HTR-8/SVneo (cell line): Measurements from ENCODE around the gene C2CD2.
A peak's percentile ranks its signal among the peaks of the same experiment; 100 is the strongest.

Experiments
- DNase-seq: peaks from one replicate; pipeline ENCODE4 v3.0.0; 2011; ENCODE audit warnings: low spot score, mixed read lengths; ENCODE audit not compliant: insufficient read length
- FAIRE-seq: peaks from 2 replicates; lab custom pipeline; 2011; peaks lifted over from hg19 to GRCh38; lab: Jason Lieb, UNC

The C2CD2 gene

GRCh38 chr21:41976611-41977010, 22.8 kb upstream of the C2CD2 start:
- DNase-seq: no peak
- no peak for FAIRE-seq

GRCh38 chr21:41975391-41976272, 21.8 kb upstream of the C2CD2 start:
- DNase-seq (no peak), FAIRE-seq (no peak)

GRCh38 chr21:41974752-41975053, 20.9 kb upstream of the C2CD2 start:
- DNase-seq (no peak), FAIRE-seq (no peak)

- FAIRE-seq (no peak), DNase-seq (no peak)
Measured at GRCh38 chr21:41973861-41974751, 20.3 kb upstream of the C2CD2 start.

- no peak for DNase-seq
- FAIRE-seq: no peak
Measured at GRCh38 chr21:41973427-41973831, 19.6 kb upstream of the C2CD2 start.

- DNase-seq (no peak), FAIRE-seq (no peak)
Measured at GRCh38 chr21:41972511-41973205, 18.8 kb upstream of the C2CD2 start.

- DNase-seq (no peak), FAIRE-seq (no peak)
Measured at GRCh38 chr21:41971891-41972290, 18.1 kb upstream of the C2CD2 start.

GRCh38 chr21:41970751-41971653, 17.2 kb upstream of the C2CD2 start:
- DNase-seq (no peak), FAIRE-seq (no peak)

- DNase-seq (no peak), FAIRE-seq (no peak)
Measured at GRCh38 chr21:41970106-41970391, 16.2 kb upstream of the C2CD2 start.

GRCh38 chr21:41967708-41968107, 13.9 kb upstream of the C2CD2 start:
- no peak for FAIRE-seq

GRCh38 chr21:41966872-41967621, 13.2 kb upstream of the C2CD2 start:
- no peak for FAIRE-seq
- no peak for DNase-seq

More at GRCh38 chr21:41967708-41968107, 13.9 kb upstream of the C2CD2 start:
- DNase-seq: no peak

- DNase-seq (no peak), FAIRE-seq (no peak)
Measured at GRCh38 chr21:41966041-41966833, 12.4 kb upstream of the C2CD2 start.

- no peak for FAIRE-seq
- DNase-seq: no peak
Measured at GRCh38 chr21:41965461-41966013, 11.7 kb upstream of the C2CD2 start.

- no peak for FAIRE-seq
- DNase-seq: no peak
Measured at GRCh38 chr21:41965045-41965444, 11.2 kb upstream of the C2CD2 start.

- FAIRE-seq: no peak
- DNase-seq: no peak
Measured at GRCh38 chr21:41964171-41964570, 10.4 kb upstream of the C2CD2 start.

GRCh38 chr21:41962425-41962966, 8.7 kb upstream of the C2CD2 start:
- DNase-seq: no peak
- FAIRE-seq: no peak

- no peak for DNase-seq
- FAIRE-seq: no peak
Measured at GRCh38 chr21:41961753-41962152, 7.9 kb upstream of the C2CD2 start.

GRCh38 chr21:41961282-41961701, 7.5 kb upstream of the C2CD2 start:
- FAIRE-seq (peak; percentile 90), DNase-seq (peak; percentile 80)
